HL-60 (cell line): ENCODE measurements around the gene RALY.

Experiments used
- TF ChIP-seq, protein P1 (sequence below): IDR thresholded peaks from one replicate; pipeline ENCODE4 v1.5.1; 2011; ENCODE audit warnings: low read length, control low read depth, inconsistent platforms; ENCODE audit not compliant: insufficient read depth
- TF ChIP-seq, protein P2 (sequence below): IDR thresholded peaks from 2 replicates; pipeline ENCODE4 v1.6.1; 2012; ENCODE audit warnings: low read depth; ENCODE audit not compliant: insufficient replicate concordance

DNA sequence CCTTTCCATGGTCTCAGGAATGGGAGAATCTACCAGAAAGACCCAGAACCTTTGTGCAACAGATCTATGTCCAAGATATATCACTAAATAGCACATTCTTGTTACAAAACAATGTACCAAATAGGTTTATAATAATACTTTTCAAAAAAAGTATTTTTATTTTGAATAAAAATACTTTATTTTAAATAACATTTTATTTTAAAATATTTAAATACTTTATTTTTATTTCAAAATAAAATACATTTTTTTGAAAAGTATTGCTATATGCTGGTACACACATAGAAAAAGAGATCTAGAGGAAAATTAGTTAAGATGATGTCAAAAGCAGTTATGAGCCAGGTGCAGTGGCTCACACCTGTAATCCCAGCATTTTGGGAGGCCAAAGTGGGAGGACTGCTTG, 16.8 kb upstream of the RALY start:
- TF ChIP-seq, protein P1, sequence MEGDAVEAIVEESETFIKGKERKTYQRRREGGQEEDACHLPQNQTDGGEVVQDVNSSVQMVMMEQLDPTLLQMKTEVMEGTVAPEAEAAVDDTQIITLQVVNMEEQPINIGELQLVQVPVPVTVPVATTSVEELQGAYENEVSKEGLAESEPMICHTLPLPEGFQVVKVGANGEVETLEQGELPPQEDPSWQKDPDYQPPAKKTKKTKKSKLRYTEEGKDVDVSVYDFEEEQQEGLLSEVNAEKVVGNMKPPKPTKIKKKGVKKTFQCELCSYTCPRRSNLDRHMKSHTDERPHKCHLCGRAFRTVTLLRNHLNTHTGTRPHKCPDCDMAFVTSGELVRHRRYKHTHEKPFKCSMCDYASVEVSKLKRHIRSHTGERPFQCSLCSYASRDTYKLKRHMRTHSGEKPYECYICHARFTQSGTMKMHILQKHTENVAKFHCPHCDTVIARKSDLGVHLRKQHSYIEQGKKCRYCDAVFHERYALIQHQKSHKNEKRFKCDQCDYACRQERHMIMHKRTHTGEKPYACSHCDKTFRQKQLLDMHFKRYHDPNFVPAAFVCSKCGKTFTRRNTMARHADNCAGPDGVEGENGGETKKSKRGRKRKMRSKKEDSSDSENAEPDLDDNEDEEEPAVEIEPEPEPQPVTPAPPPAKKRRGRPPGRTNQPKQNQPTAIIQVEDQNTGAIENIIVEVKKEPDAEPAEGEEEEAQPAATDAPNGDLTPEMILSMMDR, result no peak
- TF ChIP-seq, protein P2, sequence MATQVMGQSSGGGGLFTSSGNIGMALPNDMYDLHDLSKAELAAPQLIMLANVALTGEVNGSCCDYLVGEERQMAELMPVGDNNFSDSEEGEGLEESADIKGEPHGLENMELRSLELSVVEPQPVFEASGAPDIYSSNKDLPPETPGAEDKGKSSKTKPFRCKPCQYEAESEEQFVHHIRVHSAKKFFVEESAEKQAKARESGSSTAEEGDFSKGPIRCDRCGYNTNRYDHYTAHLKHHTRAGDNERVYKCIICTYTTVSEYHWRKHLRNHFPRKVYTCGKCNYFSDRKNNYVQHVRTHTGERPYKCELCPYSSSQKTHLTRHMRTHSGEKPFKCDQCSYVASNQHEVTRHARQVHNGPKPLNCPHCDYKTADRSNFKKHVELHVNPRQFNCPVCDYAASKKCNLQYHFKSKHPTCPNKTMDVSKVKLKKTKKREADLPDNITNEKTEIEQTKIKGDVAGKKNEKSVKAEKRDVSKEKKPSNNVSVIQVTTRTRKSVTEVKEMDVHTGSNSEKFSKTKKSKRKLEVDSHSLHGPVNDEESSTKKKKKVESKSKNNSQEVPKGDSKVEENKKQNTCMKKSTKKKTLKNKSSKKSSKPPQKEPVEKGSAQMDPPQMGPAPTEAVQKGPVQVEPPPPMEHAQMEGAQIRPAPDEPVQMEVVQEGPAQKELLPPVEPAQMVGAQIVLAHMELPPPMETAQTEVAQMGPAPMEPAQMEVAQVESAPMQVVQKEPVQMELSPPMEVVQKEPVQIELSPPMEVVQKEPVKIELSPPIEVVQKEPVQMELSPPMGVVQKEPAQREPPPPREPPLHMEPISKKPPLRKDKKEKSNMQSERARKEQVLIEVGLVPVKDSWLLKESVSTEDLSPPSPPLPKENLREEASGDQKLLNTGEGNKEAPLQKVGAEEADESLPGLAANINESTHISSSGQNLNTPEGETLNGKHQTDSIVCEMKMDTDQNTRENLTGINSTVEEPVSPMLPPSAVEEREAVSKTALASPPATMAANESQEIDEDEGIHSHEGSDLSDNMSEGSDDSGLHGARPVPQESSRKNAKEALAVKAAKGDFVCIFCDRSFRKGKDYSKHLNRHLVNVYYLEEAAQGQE, result no peak
